GM12878 (cell line): ENCODE measurements around the gene TEX13D. TPM values are rescaled to one million over a fixed set of nuclear protein-coding genes. Genes with fewer than 3 reads are reported as not detected.

ENCODE experiments used
- CBX5 ChIP-seq: sonication (generic); IDR thresholded peaks from 2 replicates; pipeline ENCODE4 v1.6.1; 2016; ENCODE audit warnings: low read depth, moderate library complexity, mild to moderate bottlenecking, inconsistent platforms
- HDAC6 ChIP-seq: fragments of 200-600 bp; sonication (generic); IDR thresholded peaks from one replicate; pipeline ENCODE4 v1.8.0; 2017; ENCODE audit warnings: antibody characterized with exemption; ENCODE audit not compliant: unreplicated experiment
- IRF3 ChIP-seq: fragments of 450-650 bp; IDR thresholded peaks from 2 replicates; pipeline ENCODE4 v1.6.1; 2014; ENCODE audit warnings: mild to moderate bottlenecking
- KAT2A ChIP-seq: conservative IDR thresholded peaks from 2 replicates; pipeline ENCODE4 v1.6.1; 2011; ENCODE audit warnings: low read depth, low read length; ENCODE audit not compliant: control insufficient read depth
- MTA3 ChIP-seq: IDR thresholded peaks from 2 replicates; pipeline ENCODE4 v1.6.1; 2012; ENCODE audit warnings: low read length, inconsistent platforms, borderline replicate concordance
- NFXL1 ChIP-seq: fragments of 450-650 bp; IDR thresholded peaks from 2 replicates; pipeline ENCODE4 v1.6.1; 2017; ENCODE audit warnings: antibody characterized with exemption, mild to moderate bottlenecking, borderline replicate concordance
- RCOR1 ChIP-seq: conservative IDR thresholded peaks from 2 replicates; pipeline ENCODE4 v1.6.1; 2012; ENCODE audit warnings: low read depth, low read length, improper control_type of control experiment
- SKIL ChIP-seq: fragments of 450-650 bp; IDR thresholded peaks from 2 replicates; pipeline ENCODE4 v1.6.1; 2017; ENCODE audit warnings: mild to moderate bottlenecking, low read depth, inconsistent platforms; ENCODE audit not compliant: poor library complexity, severe bottlenecking
- SMARCA5 ChIP-seq: fragments of 450-650 bp; IDR thresholded peaks from 2 replicates; pipeline ENCODE4 v1.6.1; 2017; ENCODE audit warnings: mild to moderate bottlenecking
- ZNF622 ChIP-seq: fragments of 450-650 bp; IDR thresholded peaks from 2 replicates; pipeline ENCODE4 v1.6.1; 2017; ENCODE audit warnings: mild to moderate bottlenecking, inconsistent platforms
- polyA plus RNA-seq, 11 experiments: library from polyadenylated mRNA; depleted of rRNA in 4 of 11; unstranded in 6 of 11; stranded (reverse) in 5 of 11; fragments of >200 nt; fragmentation: Nextera tagmentation in 4 of 11; fragmentation: Illumina TruSeq in 1 of 11; extraction: Ambion mirVana in 4 of 11; extraction: Trizol in 1 of 11; gene quantifications; 1 replicate in 1 of 11; 2 replicates in 10 of 11; pipeline versions ENCODE4 v1.2.1 to v1.2.3, GENCODE V29; 2011 to 2016; ENCODE audit warnings: inconsistent platforms in 2 of 11, missing spikeins in 2 of 11, low read depth in 1 of 11
- total RNA-seq, 4 experiments: library from RNA; depleted of rRNA in 3 of 4; stranded (reverse); fragments of >200 nt in 3 of 4; fragmentation: Illumina TruSeq in 1 of 4; extraction: Trizol in 1 of 4; gene quantifications; 2 replicates each; pipeline versions ENCODE4 v1.2.1 to v1.2.3, GENCODE V29; 2013 to 2021

Gene TEX13D
- total and polyA plus RNA-seq, 10 of the 15 experiments (the other 5 are each of a cell fraction or from before 2014, with no cell fraction given), result 0.11 to 2.9 (median 0.19) TPM; not detected in 1

DNA sequence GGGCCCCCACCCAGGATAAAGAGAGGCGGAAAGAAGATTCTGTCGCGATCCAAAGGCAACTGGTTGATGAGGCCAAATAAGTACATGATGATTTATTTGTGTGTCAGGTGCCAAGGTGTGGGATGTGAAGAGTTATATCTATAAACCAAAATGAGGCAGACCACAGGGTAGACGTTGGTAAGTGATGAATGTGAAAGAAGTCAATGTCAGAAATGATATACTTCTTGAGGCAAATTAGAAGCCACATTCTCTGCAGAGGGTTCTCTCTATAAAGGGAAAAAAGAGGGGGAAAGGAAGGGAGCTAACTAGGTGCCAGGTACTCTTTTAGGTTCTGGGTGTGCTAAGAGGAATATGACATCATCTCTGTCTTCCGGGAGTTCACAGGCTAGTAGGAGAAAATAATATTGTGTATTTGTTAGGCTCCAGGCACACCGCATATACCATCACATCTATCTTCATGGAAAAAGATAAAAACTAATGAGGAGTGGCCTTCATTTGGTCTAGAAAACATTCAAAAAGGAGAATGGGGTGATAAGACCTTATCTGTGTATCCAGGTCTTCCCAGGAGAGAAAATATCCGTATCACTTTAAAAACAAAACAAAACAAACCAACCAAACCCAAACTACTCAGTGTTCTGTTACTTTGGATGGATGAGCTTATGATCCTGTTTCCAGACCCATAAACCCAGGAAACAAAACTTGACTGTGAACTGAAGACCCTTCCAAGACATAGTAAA, 9.1 kb downstream of the TEX13D start (continued):
- TF ChIP-seq ZNF622 (no peak), IRF3 (no peak), CBX5 (no peak), KAT2A (no peak), RCOR1 (no peak), NFXL1 (no peak), MTA3 (no peak), SKIL (no peak), HDAC6 (no peak), SMARCA5 (no peak)
- TF ChIP-seq, all 136 proteins: peak for 0
